ENCODE measurements around the gene ZNF708.
"Not testable (repeated sequence)": the region's sequence is repeated elsewhere in the genome, so short reads cannot be mapped to it uniquely, and the experiment has no call there.

Gene ZNF708

GRCh38 chr19:21259421-21260124 is 69.6 kb downstream of the ZNF708 start:
- not testable (repeated sequence) for DNase-seq

- DNase-seq: no peak
These were observed 72.5 kb downstream of the ZNF708 start for GRCh38 chr19:21256722-21257121.

All from NCI-H146 (cell line).